ENCODE data around the gene GALNT10. TPM values are rescaled to one million over a fixed set of nuclear protein-coding genes. Genes with fewer than 3 reads are reported as not detected.

The GALNT10 gene
- total and polyA plus RNA-seq, 2 experiments from 2014 or later, result 43.0 to 45.9 TPM

- Histone ChIP-seq H3K36me3 (replicated peaks; ENCODE audit: insufficient read depth, low read depth) (no peaks in the 10 kb centered on the region), H3K4me2 (no peak overlapping the region), H3K4me1 (ENCODE audit: insufficient read depth) (peaks cover 15% of the 10 kb centered on the region), H3K4me3 (no peak overlapping the region), H2AFZ (no peak overlapping the region), H3K27ac (no peak overlapping the region), H3K79me2 (no peaks in the 10 kb centered on the region), H4K20me1 (ENCODE audit: insufficient read depth, poor library complexity, severe bottlenecking) (no peaks in the 10 kb centered on the region), H3K27me3 (no peaks in the 10 kb centered on the region), H3K9me3 (ENCODE audit: low read depth) (peaks cover 7% of the 10 kb centered on the region), H3K9me2 (replicated peaks; ENCODE audit: insufficient read depth) (no peaks in the 10 kb centered on the region)
- no peak for TF ChIP-seq CTCF (IDR thresholded peaks at IDR 0.05; ENCODE audit: poor library complexity)
- no peak for DNase-seq (ENCODE audit: low spot score)
- WGBS (ENCODE audit: low lambda C conversion rate, missing lambda C conversion rate), result 92% methylated on average over 4 of the region's 4 CpGs
These were observed 109.8 kb downstream of the GALNT10 start for GRCh38 chr5:154300207-154300883.

- DNase-seq (ENCODE audit: low spot score), result no peak
- no peaks in the 10 kb centered on the region for H4K20me1 ChIP-seq (ENCODE audit: insufficient read depth, poor library complexity, severe bottlenecking)
- H3K9me3 ChIP-seq (ENCODE audit: low read depth), result peaks cover 7% of the 10 kb centered on the region
- H3K27ac ChIP-seq, result no peak overlapping the region
- H3K4me2 ChIP-seq, result no peak overlapping the region
- WGBS (ENCODE audit: low lambda C conversion rate, missing lambda C conversion rate), result 91% methylated on average over 3 of the region's 3 CpGs
- no peaks in the 10 kb centered on the region for H3K79me2 ChIP-seq
- H2AFZ ChIP-seq, result no peak overlapping the region
- no peak for TF ChIP-seq EZH2 (IDR thresholded peaks at IDR 0.05; ENCODE audit: borderline replicate concordance)
- TF ChIP-seq EZH2phosphoT487 (IDR thresholded peaks at IDR 0.05; ENCODE audit: low read depth, severe bottlenecking, unreplicated experiment), result no peak
- no peak for TF ChIP-seq CTCF (IDR thresholded peaks at IDR 0.05; ENCODE audit: poor library complexity)
- H3K9me2 ChIP-seq (replicated peaks; ENCODE audit: insufficient read depth), result no peaks in the 10 kb centered on the region
- H3K27me3 ChIP-seq, result no peaks in the 10 kb centered on the region
- peaks cover 9% of the 10 kb centered on the region for H3K4me1 ChIP-seq (ENCODE audit: insufficient read depth)
- no peak overlapping the region for H3K4me3 ChIP-seq
- H3K36me3 ChIP-seq (replicated peaks; ENCODE audit: insufficient read depth, low read depth), result no peaks in the 10 kb centered on the region
These were observed 111.2 kb downstream of the GALNT10 start for GRCh38 chr5:154301726-154302125.

- peaks cover 7% of the 10 kb centered on the region for H3K4me1 ChIP-seq (ENCODE audit: insufficient read depth)
- no peak overlapping the region for H3K27ac ChIP-seq
- TF ChIP-seq EZH2 (IDR thresholded peaks at IDR 0.05; ENCODE audit: borderline replicate concordance) (no peak), CTCF (IDR thresholded peaks at IDR 0.05; ENCODE audit: poor library complexity) (no peak), EZH2phosphoT487 (IDR thresholded peaks at IDR 0.05; ENCODE audit: low read depth, severe bottlenecking, unreplicated experiment) (no peak)
- H3K9me3 ChIP-seq (ENCODE audit: low read depth), result peaks cover 7% of the 10 kb centered on the region
- no peaks in the 10 kb centered on the region for H3K27me3 ChIP-seq
- DNase-seq (ENCODE audit: low spot score), result no peak
- H3K36me3 ChIP-seq (replicated peaks; ENCODE audit: insufficient read depth, low read depth), result no peaks in the 10 kb centered on the region
- no peaks in the 10 kb centered on the region for H3K9me2 ChIP-seq (replicated peaks; ENCODE audit: insufficient read depth)
- H3K79me2 ChIP-seq, result no peaks in the 10 kb centered on the region
- WGBS (ENCODE audit: low lambda C conversion rate, missing lambda C conversion rate), result 92% methylated on average over 5 of the region's 5 CpGs
- no peak overlapping the region for H2AFZ ChIP-seq
- no peak overlapping the region for H3K4me2 ChIP-seq
- no peak overlapping the region for H3K4me3 ChIP-seq
- H4K20me1 ChIP-seq (ENCODE audit: insufficient read depth, poor library complexity, severe bottlenecking), result no peaks in the 10 kb centered on the region
These were observed 111.6 kb downstream of the GALNT10 start for GRCh38 chr5:154302161-154302560.
